Nephron (organoid): Measurements from ENCODE around the gene ATG4B.

Source experiments
- H3K27ac Mint-ChIP-seq, 3 experiments: 2 replicates each; pipeline ENCODE4 v1.8.0; 2020; ENCODE audit warnings: mixed read lengths in 3 of 3, mild to moderate bottlenecking in 2 of 3, moderate library complexity in 1 of 3
- H3K27me3 Mint-ChIP-seq: 2 replicates; pipeline ENCODE4 v1.8.0; 2021; ENCODE audit warnings: low read depth, mild to moderate bottlenecking, moderate library complexity, mixed read lengths
- H3K36me3 Mint-ChIP-seq: 2 replicates; pipeline ENCODE4 v1.8.0; 2020; ENCODE audit warnings: low read depth, mixed read lengths
- H3K4me1 Mint-ChIP-seq: 2 replicates; pipeline ENCODE4 v1.8.0; 2020; ENCODE audit warnings: mixed read lengths
- H3K4me3 Mint-ChIP-seq, 3 experiments: 2 replicates each; pipeline ENCODE4 v1.8.0; 2020; ENCODE audit warnings: mild to moderate bottlenecking in 3 of 3, mixed read lengths in 3 of 3, moderate library complexity in 2 of 3
- H3K9me3 Mint-ChIP-seq: 2 replicates; pipeline ENCODE4 v1.8.0; 2020; ENCODE audit warnings: mixed read lengths
- CTCF ChIP-seq, 3 experiments: fragments of 200-600 bp; sonication (generic); IDR thresholded peaks; one replicate each; pipeline ENCODE4 v1.5.0; 2021; ENCODE audit warnings: antibody characterized with exemption in 3 of 3; ENCODE audit not compliant: unreplicated experiment in 3 of 3

The ATG4B gene

DNA sequence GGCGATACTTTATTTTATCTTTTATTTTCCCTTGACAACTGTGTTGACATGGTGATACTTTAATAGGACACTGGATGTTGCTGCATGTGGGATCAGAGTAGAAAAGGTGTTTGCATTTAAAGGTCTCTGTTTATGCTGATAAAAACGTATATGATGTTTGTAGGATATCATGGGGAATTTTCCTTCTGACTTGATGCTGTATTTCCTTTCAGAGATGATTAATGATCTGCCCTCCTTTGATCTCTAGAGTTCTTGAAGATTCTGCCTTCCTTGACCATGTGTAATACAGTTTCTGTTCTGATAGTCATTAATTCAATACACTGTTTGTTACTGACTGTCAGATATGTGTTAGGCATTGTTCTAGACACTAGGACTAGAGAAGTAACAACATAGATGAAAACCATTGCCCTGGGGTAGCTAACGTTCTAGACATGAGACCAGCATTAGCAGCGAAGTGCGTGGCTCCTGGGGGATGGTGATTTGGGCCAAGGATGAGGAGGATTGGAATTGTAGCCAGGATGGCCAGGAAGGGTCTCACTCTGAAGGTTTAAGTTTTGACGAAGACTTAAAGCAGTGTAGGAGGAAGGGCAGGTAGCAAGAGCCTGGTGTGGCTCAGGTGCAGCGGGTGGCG, 2.8 kb downstream of the ATG4B start:
- H3K4me3 Mint-ChIP-seq = peak overlapping the region; percentile 60 to 79 (median 68)
- no peaks in the 10 kb centered on the region for H3K27me3 Mint-ChIP-seq
- no peak for TF ChIP-seq CTCF (IDR thresholded peaks at IDR 0.05; ENCODE audit: unreplicated experiment in 3 of 3)
- no peaks in the 10 kb centered on the region for H3K9me3 Mint-ChIP-seq
- peaks cover 13% of the 10 kb centered on the region for H3K36me3 Mint-ChIP-seq
- H3K27ac Mint-ChIP-seq = peak overlapping the region in 2 of 3 experiments; percentile 1 to 6
- H3K4me1 Mint-ChIP-seq = peaks cover 50% of the 10 kb centered on the region

DNA sequence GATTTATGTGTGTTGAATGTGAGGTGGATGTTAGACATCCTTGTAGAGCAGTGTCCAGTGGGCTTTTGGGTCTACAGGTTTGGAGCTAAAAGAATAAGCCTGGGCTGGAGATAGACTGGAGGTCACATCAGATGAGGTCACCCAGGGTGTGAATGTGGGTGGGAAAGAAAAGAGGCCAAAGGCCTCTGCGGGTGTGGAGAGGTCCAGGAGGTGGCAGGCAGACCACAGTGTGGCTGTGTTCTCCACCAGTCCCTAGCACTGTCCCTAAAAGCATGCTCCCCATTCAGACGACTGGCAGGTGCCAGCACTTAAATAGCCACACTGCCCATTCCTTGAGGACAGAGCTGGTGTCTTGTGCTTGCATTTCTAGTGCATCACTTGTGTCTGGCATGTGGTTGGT, 4.1 kb downstream of the ATG4B start:
- Mint-ChIP-seq H3K9me3 (no peaks in the 10 kb centered on the region), H3K4me1 (peaks cover 44% of the 10 kb centered on the region), H3K27me3 (no peaks in the 10 kb centered on the region), H3K36me3 (peaks cover 13% of the 10 kb centered on the region), H3K27ac (peak overlapping the region; percentile 19 to 74 (median 21)), H3K4me3 (peak overlapping the region in 2 of 3 experiments; percentile 36 to 49)
- no peak for TF ChIP-seq CTCF (IDR thresholded peaks at IDR 0.05; ENCODE audit: unreplicated experiment in 3 of 3)

DNA sequence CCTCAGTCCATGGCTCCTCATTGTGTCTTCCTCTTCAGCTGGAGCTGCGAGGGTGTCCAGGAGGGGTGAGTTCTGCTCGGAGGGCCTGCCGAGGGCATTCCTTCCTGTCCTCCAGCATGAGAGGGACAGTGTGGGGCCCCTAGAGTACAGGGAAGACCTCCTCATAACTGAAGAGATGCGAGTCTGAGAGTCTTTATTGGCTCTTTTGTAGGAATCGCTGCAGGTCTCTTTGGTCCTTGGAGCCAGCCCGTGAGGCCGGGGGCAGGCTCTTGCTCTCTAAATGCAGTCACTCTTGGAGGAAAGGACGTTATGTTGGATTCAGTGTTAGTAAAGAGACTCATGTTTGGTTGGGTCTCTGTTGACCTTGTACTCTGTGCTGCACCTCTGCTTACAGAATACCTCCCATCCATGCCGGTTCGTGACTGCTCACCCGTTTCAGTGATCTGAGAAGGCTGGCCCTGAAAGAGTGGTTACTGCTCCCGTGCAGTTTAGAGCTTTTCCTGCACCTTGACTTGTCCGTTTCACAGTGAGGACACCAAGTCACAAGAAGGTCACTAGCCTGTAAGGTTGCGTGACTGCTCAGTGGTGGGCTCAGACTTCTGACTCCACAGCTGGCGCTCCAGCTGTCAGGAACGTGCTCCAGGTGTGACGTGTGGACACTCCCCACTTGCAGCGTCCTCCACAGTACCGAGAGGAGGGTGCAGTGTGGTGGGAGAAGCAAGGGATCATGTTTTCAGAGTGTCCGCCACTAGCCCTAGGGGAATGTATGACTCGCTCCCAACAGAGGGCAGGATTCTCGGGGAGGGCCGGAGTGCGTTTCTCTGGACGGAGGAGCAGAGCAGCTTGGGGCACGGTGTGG, 7.8 kb downstream of the ATG4B start:
- no peak for TF ChIP-seq CTCF (IDR thresholded peaks at IDR 0.05; ENCODE audit: unreplicated experiment in 3 of 3)
- H3K27ac Mint-ChIP-seq = peak overlapping the region in 1 of 3 experiments; percentile 74
- peaks cover 24% of the 10 kb centered on the region for H3K4me1 Mint-ChIP-seq
- H3K9me3 Mint-ChIP-seq = no peaks in the 10 kb centered on the region
- peaks cover 2% of the 10 kb centered on the region for H3K36me3 Mint-ChIP-seq
- no peaks in the 10 kb centered on the region for H3K27me3 Mint-ChIP-seq
- H3K4me3 Mint-ChIP-seq = no peak overlapping the region

GRCh38 chr2:241645915-241646645, 8.6 kb downstream of the ATG4B start:
- H3K4me1 Mint-ChIP-seq = peaks cover 16% of the 10 kb centered on the region
- H3K27me3 Mint-ChIP-seq = no peaks in the 10 kb centered on the region
- no peaks in the 10 kb centered on the region for H3K9me3 Mint-ChIP-seq
- peak overlapping the region in 1 of 3 experiments; percentile 74 for H3K27ac Mint-ChIP-seq
- no peak for TF ChIP-seq CTCF (IDR thresholded peaks at IDR 0.05; ENCODE audit: unreplicated experiment in 3 of 3)
- H3K4me3 Mint-ChIP-seq = no peak overlapping the region
- peaks cover 4% of the 10 kb centered on the region for H3K36me3 Mint-ChIP-seq

DNA sequence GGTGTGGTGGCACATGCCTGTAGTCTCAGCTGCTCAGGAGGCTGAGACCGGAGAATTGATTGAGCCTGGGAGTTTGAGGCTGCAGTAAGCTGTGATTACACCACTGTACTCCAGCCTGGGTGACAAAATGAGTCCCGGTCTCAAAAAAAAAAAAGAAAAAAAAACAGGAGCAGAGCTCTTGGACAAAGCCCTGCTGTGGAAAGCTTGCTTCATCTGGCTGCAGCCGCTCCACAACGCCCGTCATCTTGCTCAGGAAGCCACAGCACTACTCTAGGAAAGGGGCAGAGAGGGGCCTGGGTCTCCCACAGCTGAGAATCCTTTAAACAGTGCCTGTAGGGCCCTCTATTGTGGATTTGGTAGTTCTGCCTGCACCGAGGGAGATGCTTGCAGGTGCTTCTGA, 11.0 kb downstream of the ATG4B start:
- Mint-ChIP-seq H3K36me3 (peaks cover 25% of the 10 kb centered on the region), H3K4me1 (no peaks in the 10 kb centered on the region), H3K27me3 (no peaks in the 10 kb centered on the region), H3K27ac (peak overlapping the region in 1 of 3 experiments; percentile 10), H3K4me3 (no peak overlapping the region), H3K9me3 (no peaks in the 10 kb centered on the region)
- no peak for TF ChIP-seq CTCF (IDR thresholded peaks at IDR 0.05; ENCODE audit: unreplicated experiment in 3 of 3)
